ENCODE data around the gene MKLN1.

The MKLN1 gene

GRCh38 chr7:131505636-131506557, 178.2 kb downstream of the MKLN1 start:
- no peak for TF ChIP-seq CTCF (IDR thresholded peaks at IDR 0.05; ENCODE audit: low read depth, low read length, missing control alignments)
- H3K4me3 ChIP-seq (replicated peaks; ENCODE audit: low read depth, low read length), result no peak overlapping the region
- DNase-seq (ENCODE audit: extremely low read depth, low read depth), result no peak

DNA sequence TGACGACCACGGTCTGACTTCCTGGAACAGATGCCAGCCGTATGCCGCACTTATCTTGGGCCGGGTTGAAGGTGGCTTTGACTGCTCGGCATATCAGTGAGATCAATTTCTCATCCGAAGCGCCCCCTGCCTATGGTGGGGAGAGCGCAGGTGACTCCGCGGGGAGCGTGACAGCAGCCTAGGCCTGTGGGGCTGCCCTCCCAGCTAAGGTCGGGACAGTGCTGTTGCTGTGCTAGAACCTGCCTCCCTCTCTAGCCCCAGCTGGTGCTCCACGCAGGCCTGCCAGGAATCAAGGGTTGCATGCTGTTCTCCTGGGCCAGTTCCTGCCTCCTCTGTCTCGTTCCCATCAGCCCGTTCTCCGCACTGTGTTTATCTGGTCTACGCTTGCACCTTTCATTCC, 178.9 kb downstream of the MKLN1 start:
- H3K4me3 ChIP-seq (replicated peaks; ENCODE audit: low read depth, low read length), result no peak overlapping the region
- DNase-seq (ENCODE audit: extremely low read depth, low read depth), result no peak
- TF ChIP-seq CTCF (IDR thresholded peaks at IDR 0.05; ENCODE audit: low read depth, low read length, missing control alignments), result no peak

- no peak for DNase-seq (ENCODE audit: extremely low read depth, low read depth)
- H3K4me3 ChIP-seq (replicated peaks; ENCODE audit: low read depth, low read length), result no peak overlapping the region
- TF ChIP-seq CTCF (IDR thresholded peaks at IDR 0.05; ENCODE audit: low read depth, low read length, missing control alignments), result peak; percentile 95
Measured at GRCh38 chr7:131507592-131508331, 180.1 kb downstream of the MKLN1 start.

- no peak for DNase-seq (ENCODE audit: extremely low read depth, low read depth)
- TF ChIP-seq CTCF (IDR thresholded peaks at IDR 0.05; ENCODE audit: low read depth, low read length, missing control alignments), result no peak
- H3K4me3 ChIP-seq (replicated peaks; ENCODE audit: low read depth, low read length), result no peak overlapping the region
Measured at GRCh38 chr7:131508754-131509486, 181.2 kb downstream of the MKLN1 start.

DNA sequence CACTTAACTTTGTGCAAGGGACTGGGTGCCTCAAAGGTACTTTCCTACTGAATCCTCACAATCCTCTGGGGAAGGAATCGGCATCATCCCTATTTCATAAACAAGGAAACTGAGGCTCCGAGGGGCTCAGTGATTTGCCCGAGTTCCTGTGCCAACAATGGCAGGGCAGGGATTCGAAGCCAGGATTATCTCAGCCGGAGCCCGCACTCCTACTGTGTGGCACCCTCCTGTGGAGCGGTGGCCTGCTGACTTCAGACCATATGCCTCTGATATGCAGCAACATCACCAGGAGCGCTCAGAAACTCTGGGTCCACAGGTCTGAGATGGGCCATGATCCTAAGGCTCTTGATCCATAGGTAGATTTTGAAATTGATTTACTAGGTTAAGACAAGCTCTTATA, 182.1 kb downstream of the MKLN1 start:
- no peak overlapping the region for H3K4me3 ChIP-seq (replicated peaks; ENCODE audit: low read depth, low read length)
- no peak for DNase-seq (ENCODE audit: extremely low read depth, low read depth)
- TF ChIP-seq CTCF (IDR thresholded peaks at IDR 0.05; ENCODE audit: low read depth, low read length, missing control alignments), result no peak

DNA sequence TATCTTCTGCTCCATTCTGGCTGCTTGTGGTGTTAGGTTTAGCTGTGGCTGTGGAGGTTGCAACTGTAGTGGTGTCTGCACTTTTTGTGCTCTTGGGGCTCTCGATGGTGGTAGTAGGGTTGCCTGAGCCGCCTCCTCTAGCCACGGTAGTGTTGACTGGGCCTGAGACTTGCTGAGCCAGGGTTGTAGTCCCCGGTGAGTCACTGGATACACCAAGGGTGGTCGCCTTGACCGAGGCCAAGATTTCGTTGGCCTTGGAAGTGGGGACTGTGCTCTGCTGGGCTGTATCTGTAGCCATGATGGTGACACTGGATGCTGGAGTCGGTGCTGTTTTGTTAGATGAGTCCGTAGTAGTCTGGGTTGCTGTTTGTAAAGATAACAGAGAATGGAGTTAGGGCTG, 183.4 kb downstream of the MKLN1 start:
- no peak for TF ChIP-seq CTCF (IDR thresholded peaks at IDR 0.05; ENCODE audit: low read depth, low read length, missing control alignments)
- no peak overlapping the region for H3K4me3 ChIP-seq (replicated peaks; ENCODE audit: low read depth, low read length)
- no peak for DNase-seq (ENCODE audit: extremely low read depth, low read depth)

All from HFF-Myc (cell line).